GM18858 (cell line): ENCODE results near the gene KSR1.
"Not testable (repeated sequence)": the region's sequence is repeated elsewhere in the genome, so short reads cannot be mapped to it uniquely, and the experiment has no call there.

Experiments used
- ATAC-seq: cut with Tn5 transposase; IDR thresholded peaks from one replicate; pipeline ENCODE4 v1.9.1; 2021; ENCODE audit not compliant: unreplicated experiment

The KSR1 gene

DNA sequence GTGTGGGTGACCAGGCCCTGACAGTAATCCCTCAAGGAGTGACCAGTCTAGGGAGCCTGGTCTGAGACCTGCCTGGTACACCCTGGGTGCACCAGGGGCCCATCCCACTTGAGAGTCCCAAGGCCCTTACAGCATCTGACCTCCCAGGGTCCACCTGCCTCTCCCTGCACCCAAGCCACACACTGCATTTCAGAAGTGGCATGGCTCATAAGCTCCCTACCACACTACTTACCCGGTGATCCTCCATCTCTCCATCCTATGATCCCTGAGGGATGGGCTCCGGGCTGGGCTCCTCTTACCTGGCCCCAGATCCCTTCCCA, 215.3 kb downstream of the KSR1 start:
- no peak for ATAC-seq

DNA sequence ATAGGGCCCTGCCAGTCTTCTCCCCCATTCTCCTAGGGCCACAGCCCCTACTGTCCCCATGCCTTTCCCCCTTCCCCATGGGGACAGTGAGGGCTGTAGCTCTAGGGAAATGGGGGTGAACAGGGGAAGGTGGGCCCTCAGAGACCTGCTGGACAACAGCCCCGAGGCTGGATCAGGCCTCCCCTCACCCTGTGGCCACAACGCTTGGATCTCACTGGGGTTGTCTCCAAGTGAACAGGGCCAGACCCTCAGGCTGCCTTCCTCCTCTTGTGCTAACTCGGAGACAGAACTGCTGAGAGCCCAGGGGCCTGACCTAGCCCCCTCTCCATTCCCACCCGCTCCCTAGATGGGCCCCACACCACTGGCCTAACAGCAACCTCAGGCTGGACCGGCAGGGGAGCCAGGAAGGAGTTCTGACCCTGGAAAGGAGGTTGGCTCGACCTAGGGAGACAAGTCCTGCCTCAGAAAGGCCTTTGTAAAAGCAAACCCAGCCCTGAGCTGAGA, 215.8 kb downstream of the KSR1 start:
- not testable (repeated sequence) for ATAC-seq

DNA sequence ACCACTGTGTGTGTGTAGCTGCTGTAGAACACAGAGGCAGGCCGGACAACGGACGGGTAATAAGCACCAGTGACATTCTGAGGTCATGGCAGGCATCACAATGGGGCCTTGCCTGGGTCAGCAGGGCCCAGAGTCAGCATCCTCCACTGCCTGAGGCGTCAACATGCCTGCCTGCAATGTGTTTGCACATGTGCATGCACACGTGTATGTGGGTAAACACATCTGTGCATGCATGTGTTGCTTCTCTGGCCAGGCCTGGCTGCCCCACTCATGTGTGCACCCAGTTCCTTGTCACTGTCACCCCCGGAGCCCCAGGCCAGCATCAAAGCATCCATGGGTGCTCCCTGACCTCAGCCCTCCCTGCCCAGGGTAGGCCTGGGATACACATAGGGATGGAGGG, 218.1 kb downstream of the KSR1 start:
- no peak for ATAC-seq
